HG02870 (cell line): Measurements from ENCODE around the gene RPGR.

Experiments used
- ATAC-seq: cut with Tn5 transposase; IDR thresholded peaks from one replicate; pipeline ENCODE4 v1.9.1; 2021; ENCODE audit warnings: mild to moderate bottlenecking, moderate library complexity; ENCODE audit not compliant: unreplicated experiment

Gene RPGR

DNA sequence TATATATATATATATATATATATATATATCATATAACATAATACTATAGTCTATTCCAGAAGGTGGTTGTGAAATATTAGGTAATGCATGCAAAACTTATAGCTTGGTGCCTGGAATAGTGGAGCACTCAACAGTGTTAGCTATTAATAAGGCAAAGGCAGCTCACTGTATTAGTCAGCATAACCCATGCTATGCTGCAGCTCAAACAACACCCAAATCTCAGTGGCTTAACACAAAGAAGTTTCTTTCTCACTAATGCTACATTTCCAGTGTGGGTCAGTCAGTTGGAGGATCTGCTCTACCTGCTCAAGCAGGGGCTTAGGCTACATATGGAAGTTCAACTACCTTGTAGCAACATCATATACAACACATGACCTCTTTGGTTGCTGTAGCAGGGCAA lies 5.2 kb upstream of the RPGR start:
- peak; percentile 84 for ATAC-seq

DNA sequence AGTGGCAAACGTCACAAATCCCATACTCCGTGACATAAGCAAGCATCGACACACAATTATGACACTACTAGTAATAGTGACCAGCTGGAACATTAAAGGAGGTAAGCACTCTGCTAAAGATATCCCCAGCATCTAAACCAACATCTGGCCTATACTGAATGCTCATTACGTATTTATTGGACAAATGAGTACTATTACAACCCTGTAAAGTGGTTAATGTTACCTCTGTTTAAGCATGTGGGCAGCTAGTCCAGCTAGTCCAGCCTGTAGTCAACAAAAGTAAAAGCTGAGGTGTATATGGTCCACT lies 419 bp upstream of the RPGR start:
- peak; percentile 3 for ATAC-seq

DNA sequence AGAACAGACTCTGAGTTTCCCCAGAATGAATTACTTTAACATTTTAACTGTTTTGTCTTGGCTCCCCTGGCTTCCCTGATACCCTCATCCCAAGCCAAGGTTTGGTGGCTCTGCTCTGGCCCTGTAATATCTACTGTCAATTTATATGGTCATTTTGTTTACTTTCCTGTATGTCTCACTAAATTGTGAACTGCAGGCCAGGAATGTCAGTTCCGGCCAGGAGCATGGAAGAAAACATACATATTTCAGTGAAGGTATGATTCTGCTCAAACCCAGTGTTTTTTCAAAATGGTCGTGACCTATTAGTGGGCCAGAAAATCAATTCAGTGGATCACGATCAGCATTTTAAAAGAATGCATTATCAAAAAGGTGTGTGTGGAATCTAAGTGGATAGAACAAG lies 1.2 kb downstream of the RPGR start:
- no peak for ATAC-seq

DNA sequence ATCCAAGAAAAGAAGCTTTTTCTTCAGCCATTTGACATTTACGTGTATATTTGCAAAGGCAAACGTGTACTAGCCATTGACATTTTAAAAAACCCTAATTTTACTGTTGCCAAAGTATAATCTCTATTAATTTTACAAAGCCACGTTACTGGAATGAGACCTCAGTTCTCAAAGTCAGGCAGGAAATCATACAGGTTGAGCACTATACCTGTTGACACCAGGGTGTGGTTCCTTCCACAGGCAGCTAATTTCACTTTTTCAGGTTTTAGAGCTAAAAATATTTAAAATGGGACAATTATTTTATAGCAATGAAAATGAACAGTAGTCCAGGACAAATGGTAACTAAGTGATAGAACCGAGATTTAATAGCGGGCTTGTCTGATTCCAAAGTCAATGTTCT lies 6.5 kb downstream of the RPGR start:
- ATAC-seq, result no peak

DNA sequence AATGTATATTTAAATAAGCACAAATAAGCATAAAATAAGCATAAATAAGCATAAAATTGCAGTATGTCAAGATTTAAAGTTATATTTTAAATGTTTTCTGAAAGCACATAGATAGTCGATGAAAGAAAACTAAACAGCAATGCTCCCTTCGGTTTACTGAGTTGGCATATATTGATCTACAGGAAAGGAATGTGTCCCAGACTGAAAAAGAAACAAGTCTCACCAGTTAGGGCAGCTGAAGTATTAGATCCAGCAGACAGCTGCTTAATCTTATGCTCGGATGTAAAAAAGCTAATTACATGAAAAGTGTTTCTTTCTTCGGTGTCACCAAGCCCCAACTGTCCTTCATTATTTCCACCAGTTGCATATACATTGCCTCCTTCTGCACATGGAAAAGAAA lies 8.7 kb downstream of the RPGR start:
- no peak for ATAC-seq

DNA sequence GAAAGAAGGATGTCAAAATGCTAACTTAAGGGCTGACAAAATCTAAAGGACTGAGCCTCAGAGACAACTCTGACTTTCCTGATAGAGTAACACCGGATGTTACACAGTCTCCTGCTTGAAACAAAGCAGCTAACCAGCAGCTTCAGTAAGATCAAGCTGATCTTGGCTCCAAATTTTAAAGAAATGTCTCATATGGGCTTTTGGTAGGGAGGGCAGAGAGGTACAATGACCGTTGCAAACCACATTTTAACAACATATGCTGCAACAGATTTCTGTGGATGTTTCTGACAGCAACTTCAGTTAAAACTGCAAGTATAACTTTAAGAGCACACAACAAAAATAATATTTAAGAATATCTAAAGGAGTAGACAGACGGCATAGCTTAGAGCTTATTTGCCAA lies 9.1 kb downstream of the RPGR start:
- no peak for ATAC-seq

DNA sequence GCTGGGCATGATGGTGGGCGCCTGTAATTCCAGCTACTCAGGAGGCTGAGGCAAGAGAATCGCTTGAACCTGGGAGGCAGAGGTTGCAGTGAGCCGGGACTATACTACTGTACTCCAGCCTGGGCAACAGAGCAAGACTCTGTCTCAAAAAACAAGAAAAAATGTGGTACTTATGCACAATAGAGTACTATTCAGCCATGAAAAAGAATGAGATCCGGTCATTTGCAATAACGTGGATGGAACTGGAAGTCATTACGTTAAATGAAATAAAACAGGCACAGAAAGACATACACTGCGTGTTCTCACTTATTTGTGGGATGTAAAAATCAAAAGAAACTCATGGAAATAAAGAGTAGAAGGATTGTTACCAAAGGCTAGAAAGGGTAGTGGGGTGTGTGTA lies 12.1 kb downstream of the RPGR start:
- ATAC-seq, result no peak

DNA sequence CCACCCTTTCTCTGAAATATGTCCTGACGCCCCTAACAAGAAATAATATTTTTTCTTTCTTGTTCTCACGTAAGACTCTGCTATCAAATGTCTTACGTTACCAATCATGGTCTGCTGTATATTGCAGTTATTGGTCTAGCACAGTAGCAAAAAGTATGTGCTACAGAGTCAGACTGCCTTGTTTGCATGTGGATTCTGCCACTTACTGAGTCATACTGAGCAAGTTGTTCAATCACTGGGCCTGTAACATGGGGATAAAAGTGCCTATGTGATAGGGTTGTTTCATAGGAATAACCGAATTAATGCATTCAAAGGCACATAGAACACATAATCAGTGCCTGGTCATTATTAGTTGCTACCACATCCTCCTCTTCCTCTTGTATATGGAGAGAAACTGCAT lies 14.1 kb downstream of the RPGR start:
- no peak for ATAC-seq

DNA sequence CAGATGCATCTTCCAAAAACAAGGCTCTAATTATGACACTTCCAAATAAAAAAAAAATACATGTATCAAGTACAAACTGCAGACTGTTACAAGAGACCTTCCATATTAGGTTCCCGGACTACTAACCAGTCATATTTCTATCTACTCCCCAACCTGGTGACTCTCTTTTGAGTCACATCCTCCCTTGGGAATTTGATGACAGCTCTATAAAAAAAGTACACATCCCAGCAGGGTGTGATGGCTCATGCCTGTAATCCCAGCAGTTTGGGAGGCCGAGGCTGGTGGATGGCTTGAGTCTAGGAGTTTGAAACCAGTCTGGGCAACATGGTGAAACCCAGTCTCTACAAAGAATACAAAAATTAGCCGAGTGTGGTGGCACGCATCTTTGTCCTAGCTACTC lies 14.9 kb downstream of the RPGR start:
- ATAC-seq, result no peak

DNA sequence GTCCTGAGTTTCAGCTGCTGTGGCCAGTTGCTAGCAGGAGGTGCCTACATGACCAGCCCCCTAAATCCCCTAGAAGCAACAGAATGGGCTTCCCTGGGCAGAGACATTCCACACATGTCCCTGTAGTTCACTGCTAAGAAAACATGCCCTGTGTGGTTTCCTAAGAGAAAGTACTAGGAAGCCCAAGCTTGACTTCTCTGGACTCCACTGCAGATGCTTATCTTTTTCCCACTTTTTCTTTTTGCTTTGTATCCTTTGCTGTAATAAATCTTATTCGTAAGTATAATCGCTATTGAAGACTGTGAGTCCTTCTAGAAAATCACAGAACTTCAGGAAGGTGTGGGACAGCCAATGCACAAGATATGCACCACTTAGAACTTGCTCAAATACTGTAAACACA lies 15.6 kb downstream of the RPGR start:
- ATAC-seq, result no peak

DNA sequence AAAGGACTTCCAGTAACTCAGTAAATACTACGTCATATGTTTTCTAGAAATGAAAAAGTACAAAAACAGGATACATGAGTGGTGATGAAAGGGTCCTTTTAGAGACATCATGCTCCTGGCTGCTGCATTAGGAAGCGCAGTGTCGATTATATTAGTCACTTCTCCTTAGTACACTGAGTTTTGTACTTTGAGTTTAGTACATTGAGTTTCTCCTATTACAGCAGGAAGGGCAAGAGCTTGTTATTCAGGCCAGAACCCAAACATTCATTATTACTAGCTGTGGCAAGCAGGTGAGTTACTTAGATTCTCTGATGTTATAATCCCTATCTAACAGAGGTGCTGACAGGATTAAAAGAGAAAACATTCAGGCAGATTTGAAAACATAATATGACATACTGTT lies 21.3 kb downstream of the RPGR start:
- no peak for ATAC-seq

DNA sequence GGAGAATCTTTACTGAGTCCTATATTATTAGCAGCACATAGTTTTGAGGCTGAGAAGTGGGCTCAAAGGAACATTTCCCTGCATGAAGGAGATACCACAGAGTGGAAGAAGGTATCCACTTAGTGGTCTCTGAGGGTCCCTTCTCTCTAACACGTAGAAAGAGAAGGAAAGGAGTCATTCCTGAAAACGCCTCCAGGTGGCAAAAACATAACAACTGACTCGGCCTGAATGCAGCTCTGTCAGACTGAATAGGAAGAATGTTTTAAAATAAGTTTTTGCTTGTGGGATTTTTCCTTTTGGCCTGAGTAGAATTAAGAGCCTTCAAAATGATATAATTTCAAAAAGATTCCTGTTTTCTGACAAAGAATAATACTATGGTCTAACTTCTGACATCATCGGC lies 23.3 kb downstream of the RPGR start:
- ATAC-seq, result no peak

DNA sequence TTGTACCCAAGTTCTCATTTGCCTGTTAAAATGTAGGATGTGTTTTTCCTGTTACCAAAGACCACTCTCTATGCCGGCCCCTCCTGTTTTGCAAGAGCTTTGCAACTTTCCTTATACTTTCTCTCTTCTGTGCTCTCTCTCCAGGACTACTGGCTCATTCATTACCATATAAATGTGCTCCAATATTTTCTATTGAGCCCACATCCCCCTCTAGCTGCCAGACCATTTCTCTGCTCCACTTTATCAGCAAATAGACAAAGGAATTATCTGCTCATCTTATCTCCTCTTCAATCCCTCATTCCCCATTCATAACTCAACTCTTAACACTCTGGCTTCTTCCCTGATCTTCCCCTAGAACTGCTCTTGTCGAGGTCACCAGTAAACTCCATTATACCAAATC lies 33.6 kb downstream of the RPGR start:
- ATAC-seq, result no peak

DNA sequence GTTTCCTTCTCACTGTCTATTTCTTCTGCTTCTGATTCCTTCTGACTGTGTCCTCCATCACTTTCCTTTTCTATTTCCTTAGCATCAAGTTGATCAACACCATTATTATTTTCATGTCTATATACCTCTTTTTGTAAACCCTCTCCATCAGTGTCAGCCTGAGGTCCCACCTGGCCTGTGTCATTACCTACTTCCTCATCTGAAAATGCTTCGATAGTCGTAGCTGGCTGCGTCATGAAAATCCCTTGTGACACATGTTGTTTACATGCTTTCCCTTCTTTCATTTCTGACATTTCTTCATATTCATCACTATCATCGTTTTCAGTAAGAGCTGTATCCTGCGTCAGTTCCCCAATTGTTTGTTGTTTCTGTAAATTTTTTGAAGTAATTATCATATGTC lies 39.6 kb downstream of the RPGR start:
- ATAC-seq, result no peak

DNA sequence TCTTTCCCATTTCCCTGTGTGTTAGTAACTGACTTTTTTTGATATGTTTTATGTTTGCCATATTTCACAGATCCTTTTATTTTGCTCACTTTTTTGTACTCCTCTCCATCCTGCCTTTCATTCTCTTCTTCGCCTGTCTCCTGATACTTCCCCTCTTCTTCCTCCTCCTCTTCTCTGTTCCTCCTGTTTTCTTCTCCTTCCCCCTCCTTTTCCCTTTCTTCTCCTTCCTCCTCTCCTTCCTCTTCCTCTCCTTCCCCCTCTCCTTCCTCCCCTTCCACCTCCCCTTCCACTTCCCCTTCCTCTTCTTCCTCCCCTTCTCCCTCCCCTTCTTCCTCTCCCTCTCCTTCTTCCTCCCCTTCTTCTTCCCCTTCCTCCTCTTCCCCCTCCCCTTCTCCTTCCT lies 41.7 kb downstream of the RPGR start:
- no peak for ATAC-seq

DNA sequence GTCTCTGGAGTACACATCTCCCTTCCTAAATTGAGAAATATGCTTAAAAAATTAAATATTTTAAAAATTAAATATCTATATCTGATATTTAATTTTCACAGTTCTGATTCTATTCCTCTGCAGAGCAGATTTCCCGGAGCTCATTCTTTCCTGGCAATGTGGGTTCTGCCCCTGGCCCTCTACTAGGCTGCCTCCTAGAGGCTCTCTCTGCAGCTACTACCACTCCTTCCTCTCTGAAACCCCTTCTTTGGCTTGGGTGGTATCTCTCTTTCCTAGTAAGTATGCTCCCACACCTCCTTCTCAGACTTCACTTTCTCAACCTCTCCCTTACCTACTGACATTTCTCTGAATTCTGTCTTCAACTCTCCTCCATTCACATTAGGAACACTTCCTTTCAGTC lies 45.3 kb downstream of the RPGR start:
- no peak for ATAC-seq

DNA sequence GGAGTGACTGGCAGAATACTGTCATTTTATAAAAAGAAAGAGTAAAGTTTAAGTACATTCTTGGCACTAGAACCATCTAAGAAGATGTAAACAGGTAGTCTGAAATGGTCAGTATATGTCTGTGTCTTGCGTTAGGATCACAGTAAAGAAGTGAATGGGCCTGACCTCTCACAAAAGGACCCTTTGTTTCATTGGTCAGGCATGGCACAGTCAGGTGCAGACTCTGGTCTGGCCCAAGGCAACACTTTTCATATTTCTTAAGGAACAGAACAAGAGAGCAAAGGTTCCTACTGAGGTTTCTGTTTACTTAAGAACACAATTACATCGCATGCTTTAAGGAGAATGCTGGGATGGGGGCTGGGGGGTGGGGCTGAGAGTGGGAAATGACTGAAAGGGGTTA lies 48.1 kb downstream of the RPGR start:
- no peak for ATAC-seq

DNA sequence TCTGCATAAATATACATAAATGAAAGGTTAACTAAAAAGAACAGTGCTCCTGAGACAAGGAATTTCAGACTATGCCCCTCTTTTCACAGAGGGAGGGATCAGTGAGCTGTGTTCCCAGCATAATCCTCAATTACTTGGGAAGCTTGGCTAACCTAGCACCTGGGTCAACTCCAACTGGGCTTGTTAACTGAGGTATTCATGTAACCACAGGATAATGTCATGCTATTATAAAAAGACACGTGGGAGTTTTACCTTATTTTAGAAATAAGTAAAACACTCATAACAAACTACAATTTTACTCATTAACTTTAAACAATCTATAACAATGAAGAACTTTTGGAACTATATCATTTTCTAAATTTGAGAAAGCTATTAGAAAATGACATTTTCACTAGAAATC lies 48.6 kb downstream of the RPGR start:
- ATAC-seq, result no peak

DNA sequence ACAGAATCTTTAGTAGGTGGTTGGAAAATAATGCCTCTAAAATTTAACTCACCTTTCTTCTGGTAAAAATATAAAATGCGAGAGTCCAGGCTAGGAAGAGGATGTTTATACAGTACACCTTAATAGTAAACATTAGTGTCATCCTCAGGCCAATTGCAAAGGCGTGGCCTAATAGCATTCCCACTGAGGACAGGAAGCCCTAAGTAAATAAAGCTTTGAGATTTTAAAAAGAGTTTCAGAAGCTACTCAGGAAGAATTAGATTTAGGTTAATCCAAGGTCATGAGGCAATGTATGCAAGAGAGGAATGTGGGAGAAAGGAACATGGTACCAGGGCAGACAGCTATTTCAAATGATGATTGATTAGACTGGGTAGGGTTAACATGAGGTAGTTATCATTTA lies 49.5 kb downstream of the RPGR start:
- no peak for ATAC-seq

DNA sequence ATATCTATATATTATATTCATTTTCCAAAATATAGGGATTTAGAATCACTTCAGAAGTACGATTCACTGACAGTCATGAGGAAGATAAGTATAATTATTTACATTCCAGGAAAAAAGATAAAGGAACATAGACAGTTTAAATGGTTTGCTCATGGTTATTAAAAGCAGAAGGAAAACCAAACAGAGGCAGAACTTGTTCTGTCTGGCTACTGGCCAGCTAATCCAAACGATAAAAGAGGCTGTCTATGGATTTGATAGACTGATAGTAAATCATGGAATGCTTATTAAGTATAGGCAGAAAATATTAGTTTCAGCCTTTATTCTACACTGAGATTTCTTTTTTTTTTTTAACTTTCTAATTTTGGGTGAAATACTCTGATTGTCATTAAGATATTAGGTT lies 50.2 kb downstream of the RPGR start:
- ATAC-seq, result no peak

DNA sequence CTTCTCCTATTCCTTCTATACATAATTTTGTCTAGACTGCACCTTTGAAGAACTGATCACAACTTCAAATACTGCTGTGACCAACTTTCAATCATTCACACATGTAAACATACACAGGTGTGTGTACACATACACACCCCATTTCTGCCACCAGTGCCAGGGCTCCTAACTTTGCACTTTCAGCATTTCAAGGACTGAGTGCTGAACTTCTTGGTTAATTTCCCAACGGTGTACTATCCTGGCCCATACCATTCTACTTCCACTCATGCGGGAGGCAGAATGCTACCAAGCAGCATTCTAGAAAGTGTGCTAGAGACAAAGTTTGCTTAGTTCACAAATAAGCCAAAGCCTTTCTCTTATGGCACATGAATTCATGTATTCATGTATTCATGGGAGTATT lies 51.2 kb downstream of the RPGR start:
- no peak for ATAC-seq

DNA sequence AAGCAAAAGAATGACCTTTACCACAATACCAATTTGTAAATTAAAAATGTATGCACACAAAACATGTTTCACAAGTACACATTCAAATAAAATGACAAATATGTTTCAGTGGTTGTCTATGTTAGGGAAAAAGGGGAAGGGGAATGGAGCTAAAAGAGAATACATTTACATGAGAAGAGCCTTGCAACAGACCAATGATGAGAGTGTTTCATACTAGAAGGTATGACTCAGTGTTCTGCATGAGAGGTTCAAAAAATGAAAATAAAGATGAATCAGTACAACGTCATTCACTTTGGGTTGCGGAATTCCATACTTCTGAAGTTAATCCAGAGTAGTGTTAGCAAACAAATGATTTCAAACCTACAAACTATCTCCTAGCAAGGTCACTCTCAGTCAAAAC lies 51.7 kb downstream of the RPGR start:
- ATAC-seq, result no peak

DNA sequence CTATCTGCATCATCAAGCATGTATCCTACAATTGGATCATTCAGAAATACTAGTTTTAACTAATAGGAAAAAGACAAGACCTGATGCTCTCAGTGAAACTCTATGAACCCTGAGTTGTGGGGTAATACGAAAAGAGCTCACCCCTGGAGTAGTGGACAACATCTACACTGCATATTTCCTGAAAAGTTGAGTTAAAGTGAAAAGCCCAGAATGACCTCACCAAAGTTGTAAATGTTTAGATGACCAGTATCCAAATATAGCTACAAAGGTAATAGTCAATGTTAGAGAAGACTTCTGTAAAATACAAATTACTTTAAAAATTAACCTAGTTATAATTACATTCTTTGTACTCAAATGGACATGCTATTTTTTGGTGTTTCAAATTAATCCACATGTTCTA lies 53.9 kb downstream of the RPGR start:
- no peak for ATAC-seq

DNA sequence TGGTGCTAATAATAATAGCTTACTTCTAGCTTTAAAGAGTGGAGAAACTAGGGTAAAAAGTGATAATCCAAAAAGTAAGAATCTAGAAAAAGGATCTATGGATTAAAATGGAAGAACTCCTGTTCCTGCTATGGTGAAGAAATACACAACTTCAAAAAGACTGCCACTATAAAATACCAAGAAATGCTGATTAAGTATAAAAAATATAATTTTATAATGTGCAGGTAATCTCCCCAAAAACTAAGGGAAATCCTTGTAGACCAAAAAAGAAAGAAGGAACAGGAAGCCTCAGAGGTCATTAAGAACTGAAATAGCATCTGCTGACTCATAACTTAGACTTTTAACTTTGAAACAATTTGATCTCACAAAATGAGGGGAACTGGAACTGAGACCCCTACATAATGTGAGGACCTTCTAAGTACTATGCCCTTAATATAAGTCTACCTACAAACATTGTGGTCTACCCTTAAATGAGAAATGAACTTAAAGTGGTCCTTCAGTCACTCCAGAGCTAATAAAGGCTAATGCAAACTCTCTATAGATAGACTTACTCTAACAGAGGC lies 56.1 kb downstream of the RPGR start:
- peak; percentile 72 for ATAC-seq
